Measurements from ENCODE around the gene TIMP1.

DNA sequence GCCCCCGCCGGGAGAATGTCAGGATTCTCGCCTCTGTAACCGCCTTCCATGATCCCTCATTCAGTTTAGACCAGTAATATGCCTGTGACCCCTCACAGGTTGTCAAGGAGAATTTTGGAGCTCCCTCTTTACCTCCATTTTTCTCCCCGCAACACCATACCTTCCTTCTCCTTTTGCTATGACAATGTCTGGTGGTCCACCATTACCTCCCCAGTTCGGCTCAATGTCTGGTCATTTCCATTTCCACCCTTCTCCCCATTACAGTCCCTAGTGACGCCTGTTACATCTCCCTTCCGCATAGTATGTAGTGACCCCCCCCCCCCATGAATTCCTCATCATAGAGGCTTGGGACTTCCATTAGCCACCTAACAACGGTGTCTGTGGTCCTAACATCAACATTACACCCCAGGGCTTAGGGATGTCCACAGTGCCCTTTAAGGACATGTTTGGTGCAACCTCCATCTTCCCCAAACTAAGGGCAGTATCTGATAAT, 20.5 kb upstream of the TIMP1 start:
- no peak for TF ChIP-seq POLR2AphosphoS5 (IDR thresholded peaks at IDR 0.05; ENCODE audit: insufficient read depth in 1 of 2, low read depth in 1 of 2)
- TF ChIP-seq, protein P1, sequence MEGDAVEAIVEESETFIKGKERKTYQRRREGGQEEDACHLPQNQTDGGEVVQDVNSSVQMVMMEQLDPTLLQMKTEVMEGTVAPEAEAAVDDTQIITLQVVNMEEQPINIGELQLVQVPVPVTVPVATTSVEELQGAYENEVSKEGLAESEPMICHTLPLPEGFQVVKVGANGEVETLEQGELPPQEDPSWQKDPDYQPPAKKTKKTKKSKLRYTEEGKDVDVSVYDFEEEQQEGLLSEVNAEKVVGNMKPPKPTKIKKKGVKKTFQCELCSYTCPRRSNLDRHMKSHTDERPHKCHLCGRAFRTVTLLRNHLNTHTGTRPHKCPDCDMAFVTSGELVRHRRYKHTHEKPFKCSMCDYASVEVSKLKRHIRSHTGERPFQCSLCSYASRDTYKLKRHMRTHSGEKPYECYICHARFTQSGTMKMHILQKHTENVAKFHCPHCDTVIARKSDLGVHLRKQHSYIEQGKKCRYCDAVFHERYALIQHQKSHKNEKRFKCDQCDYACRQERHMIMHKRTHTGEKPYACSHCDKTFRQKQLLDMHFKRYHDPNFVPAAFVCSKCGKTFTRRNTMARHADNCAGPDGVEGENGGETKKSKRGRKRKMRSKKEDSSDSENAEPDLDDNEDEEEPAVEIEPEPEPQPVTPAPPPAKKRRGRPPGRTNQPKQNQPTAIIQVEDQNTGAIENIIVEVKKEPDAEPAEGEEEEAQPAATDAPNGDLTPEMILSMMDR (IDR thresholded peaks at IDR 0.05) = no peak

All from vagina (tissue), 2 donors.